ENCODE measurements around the gene TXNRD1.

The TXNRD1 gene

DNA sequence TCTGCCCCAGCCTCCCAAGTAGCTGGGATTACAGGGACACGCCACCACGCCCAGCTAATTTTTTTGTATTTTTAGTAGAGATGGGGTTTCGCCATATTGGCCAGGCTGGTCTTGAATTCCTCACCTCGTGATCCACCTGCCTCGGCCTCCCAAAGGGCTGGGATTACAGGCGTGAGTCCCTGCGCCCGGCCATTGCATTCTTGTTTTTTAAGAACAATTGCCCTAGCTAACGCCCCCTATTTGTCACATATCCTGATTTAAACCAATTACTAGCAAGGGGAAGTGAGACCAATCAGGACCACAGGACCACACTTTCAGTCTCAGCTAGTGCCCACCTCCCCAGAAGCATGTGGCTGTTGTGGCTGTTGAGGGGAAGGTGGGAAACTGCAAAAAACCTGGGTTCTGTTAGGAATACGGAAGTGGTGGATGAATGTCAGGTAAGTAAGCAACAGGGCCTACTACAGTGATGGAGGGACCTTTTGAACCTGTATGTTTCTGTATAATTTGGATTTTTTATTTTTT is 39.8 kb upstream of the TXNRD1 start:
- H3K27ac ChIP-seq = no peak overlapping the region
- TF ChIP-seq, protein P1, sequence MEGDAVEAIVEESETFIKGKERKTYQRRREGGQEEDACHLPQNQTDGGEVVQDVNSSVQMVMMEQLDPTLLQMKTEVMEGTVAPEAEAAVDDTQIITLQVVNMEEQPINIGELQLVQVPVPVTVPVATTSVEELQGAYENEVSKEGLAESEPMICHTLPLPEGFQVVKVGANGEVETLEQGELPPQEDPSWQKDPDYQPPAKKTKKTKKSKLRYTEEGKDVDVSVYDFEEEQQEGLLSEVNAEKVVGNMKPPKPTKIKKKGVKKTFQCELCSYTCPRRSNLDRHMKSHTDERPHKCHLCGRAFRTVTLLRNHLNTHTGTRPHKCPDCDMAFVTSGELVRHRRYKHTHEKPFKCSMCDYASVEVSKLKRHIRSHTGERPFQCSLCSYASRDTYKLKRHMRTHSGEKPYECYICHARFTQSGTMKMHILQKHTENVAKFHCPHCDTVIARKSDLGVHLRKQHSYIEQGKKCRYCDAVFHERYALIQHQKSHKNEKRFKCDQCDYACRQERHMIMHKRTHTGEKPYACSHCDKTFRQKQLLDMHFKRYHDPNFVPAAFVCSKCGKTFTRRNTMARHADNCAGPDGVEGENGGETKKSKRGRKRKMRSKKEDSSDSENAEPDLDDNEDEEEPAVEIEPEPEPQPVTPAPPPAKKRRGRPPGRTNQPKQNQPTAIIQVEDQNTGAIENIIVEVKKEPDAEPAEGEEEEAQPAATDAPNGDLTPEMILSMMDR (conservative IDR thresholded peaks at IDR 0.05) = no peak

DNA sequence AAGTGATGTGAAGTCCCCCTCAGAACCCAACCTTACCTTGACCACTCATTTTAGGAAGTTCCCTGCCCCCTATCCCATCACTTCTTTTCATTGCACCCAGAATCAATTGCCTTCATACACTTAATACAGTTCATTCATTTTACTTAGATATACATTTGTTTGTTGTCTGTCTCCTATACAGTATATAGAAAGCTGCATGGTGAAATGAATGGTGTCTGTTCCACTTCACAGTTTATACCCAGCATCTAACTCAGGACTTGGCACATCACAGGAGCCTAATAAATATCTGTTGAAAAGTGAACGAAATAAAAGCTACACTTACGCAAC is 38.3 kb upstream of the TXNRD1 start:
- TF ChIP-seq, protein P1 (conservative IDR thresholded peaks at IDR 0.05) = no peak
- no peak overlapping the region for H3K27ac ChIP-seq

DNA sequence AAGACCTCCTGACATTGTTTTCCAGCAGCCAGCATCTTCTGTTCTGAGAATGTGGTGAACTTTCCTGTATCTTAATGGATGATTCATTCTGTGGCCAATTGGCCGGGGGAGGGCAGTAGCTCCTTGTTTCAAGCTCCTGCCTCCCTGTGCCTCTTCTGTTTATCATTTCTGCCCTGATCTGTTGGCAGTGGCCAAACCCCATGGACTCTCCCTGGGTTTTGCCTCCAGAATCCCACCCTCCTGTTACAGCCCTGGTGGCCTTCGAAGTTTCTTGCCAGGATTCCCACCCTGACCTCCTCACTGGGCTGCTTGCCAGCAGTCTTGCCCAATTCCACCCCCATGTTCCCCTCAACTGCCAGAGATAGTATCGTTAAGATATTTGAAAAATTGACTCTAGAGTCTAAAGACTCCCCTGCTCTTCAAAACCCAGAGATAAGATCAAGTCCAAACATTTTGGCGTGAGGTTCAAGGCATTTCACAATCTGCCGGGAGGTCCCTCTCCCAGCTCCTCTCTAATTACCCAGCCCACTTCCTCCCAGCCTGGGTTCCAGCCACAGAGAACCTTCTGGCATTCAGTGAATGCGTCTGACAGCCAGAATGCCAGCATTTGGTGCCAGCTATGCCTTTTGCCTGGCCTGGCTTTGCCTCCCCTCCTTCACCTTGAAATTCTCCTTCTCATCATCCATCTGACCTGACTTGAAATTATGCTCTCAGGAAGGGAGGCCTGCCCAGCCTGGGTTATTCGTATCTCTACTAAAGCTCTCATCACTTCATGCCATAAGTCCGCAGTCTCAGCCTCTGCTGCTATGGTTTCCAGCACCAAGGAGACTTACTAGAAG is 37.7 kb upstream of the TXNRD1 start:
- TF ChIP-seq, protein P1 (conservative IDR thresholded peaks at IDR 0.05) = no peak
- no peak overlapping the region for H3K27ac ChIP-seq

DNA sequence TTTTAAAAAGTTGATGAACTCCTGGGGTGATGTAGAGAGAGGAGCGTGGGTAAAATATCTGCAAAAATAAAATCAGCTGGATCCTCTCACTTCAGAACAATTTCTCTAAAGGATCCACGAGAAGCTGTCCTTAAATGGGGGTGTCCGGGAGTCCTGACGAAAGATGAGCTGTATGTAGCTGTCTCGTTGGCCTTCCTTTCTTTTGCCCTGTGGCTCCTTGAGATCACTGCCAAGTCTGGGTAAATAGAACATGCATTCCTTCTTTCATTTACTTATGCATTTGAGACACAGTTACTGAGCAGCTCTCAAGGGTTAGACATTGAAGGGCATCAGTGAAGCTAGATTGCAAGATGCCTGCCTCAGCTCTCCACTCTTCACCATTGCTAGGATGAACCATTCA is 35.2 kb upstream of the TXNRD1 start:
- TF ChIP-seq, protein P1 (conservative IDR thresholded peaks at IDR 0.05) = no peak
- no peak overlapping the region for H3K27ac ChIP-seq

DNA sequence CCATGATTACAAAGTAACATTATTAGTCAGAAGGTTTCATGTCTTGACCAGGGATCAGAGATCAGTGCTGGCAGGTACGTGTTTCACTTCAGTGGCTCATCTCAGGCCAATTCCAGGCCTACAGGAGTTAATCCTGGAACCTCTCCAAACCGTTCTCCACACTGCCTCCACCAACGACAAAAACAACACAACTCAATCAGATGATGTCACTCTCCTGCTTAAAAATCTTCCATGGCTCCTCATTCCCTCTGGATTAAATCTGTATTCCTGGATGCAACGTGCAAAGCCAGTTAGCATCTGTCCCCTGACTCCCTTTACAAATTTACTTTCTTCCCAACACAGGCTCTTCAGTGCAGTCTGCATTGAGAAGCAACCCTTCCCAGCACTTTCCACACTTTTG is 34.3 kb upstream of the TXNRD1 start:
- TF ChIP-seq, protein P1 (conservative IDR thresholded peaks at IDR 0.05) = no peak
- H3K27ac ChIP-seq = no peak overlapping the region

DNA sequence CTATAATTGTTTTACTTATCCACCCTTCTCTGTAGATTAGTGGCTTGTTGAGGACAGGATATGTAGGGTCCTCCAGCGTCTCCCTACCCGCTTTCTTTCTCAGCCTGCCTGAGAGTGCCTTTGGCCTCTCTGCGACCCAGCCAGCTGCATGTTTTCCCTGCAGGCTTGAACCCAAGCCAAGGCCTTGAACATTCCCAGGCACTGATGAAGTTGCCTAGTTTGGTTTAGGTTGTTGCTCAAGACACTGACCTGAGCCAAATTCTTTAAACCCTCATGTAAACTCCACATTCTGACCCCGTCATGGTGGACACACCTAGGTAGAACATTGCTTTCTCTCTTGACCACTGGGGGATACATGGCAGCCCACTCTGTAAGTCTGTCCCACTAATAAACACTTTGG is 33.4 kb upstream of the TXNRD1 start:
- TF ChIP-seq, protein P1 (conservative IDR thresholded peaks at IDR 0.05) = no peak

DNA sequence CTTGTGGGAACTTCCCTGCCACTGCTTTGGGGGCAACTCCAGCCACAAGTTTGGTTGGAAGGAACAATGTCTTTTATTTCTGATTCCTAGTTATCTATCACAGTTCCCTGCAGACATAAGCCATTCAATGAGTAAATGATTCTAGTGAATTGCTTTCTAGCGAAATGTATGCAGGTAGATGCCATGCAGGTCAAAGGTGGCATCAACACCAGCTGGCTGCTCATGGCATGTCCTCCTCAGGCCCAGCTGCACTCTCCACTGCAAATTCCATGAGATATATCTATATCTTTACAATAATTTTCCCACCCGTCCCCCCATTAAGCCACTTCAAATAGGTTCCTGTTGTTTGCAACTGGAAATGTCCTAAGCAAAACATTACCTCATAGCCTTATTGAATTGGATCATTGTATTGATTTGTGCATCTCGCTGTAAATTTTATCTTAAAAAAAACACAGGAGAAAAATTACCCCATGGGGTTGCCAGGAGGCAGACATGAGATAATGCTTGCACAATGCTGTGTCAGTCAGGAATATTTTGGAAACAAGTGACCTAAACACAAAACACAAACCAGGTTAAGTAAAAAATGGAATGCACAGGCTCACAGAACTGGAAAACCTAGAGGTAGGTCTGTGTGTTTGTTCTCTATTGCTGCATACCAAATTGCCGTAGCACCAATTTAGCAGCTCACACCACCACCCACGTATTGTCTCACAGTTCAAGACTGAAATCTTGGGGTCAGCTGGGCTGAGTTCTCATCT is 32.8 kb upstream of the TXNRD1 start:
- no peak overlapping the region for H3K27ac ChIP-seq

More for the DNA sequence above, 33.4 kb upstream of the TXNRD1 start:
- no peak overlapping the region for H3K27ac ChIP-seq

More for the DNA sequence above, 32.8 kb upstream of the TXNRD1 start:
- TF ChIP-seq, protein P1 (conservative IDR thresholded peaks at IDR 0.05) = no peak

Measured in VCaP (cell line).